Subcutaneous abdominal adipose tissue (tissue), 5 donors: ENCODE measurements around the gene CARMIL1.

Source experiments
- H3K27ac ChIP-seq: one replicate; pipeline ENCODE4 v1.7.0; 2013; ENCODE audit warnings: low read depth, mild to moderate bottlenecking, inconsistent platforms, low read length, moderate library complexity
- H3K27me3 ChIP-seq, 5 donors: one replicate each; pipeline ENCODE4 v1.7.0; 2013; ENCODE audit warnings: low read length in 5 of 5, inconsistent platforms in 1 of 5; ENCODE audit not compliant: control insufficient read depth in 5 of 5, insufficient read depth in 4 of 5
- H3K36me3 ChIP-seq, 5 donors: one replicate each; pipeline ENCODE4 v1.7.0; 2013; ENCODE audit warnings: low read length in 5 of 5; ENCODE audit not compliant: control insufficient read depth in 5 of 5, insufficient read depth in 5 of 5
- H3K4me1 ChIP-seq, 5 donors: one replicate each; pipeline ENCODE4 v1.7.0; 2013; ENCODE audit warnings: low read length in 5 of 5, mild to moderate bottlenecking in 3 of 5, moderate library complexity in 1 of 5; ENCODE audit not compliant: control insufficient read depth in 5 of 5, insufficient read depth in 5 of 5
- H3K4me3 ChIP-seq, 5 donors: one replicate each; pipeline ENCODE4 v1.7.0; 2013; ENCODE audit warnings: low read length in 5 of 5, low read depth in 1 of 5
- H3K9ac ChIP-seq, 5 donors: one replicate each; pipeline ENCODE4 v1.7.0; 2013; ENCODE audit warnings: low read length in 5 of 5, mild to moderate bottlenecking in 4 of 5, moderate library complexity in 3 of 5
- H3K9me3 ChIP-seq, 5 donors: one replicate each; pipeline ENCODE4 v1.7.0; 2013; ENCODE audit warnings: low read length in 5 of 5; ENCODE audit not compliant: control insufficient read depth in 5 of 5
- donor health status: healthy.
- donor health status: healthy.
- donor health status: healthy.
- donor health status: healthy.
- donor health status: healthy.

Gene CARMIL1

GRCh38 chr6:25612666-25613065 lies 333.5 kb downstream of the CARMIL1 start:
- no peak overlapping the region for H3K4me3 ChIP-seq
- H3K9me3 ChIP-seq, result no peaks in the 10 kb centered on the region
- no peaks in the 10 kb centered on the region for H3K27me3 ChIP-seq
- peaks cover 0 to 8% (median 0%) of the 10 kb centered on the region in 5 donors for H3K36me3 ChIP-seq
- peaks cover 0 to 1% (median 0%) of the 10 kb centered on the region in 5 donors for H3K4me1 ChIP-seq
- H3K9ac ChIP-seq, result no peak overlapping the region
- H3K27ac ChIP-seq, result no peak overlapping the region

- Histone ChIP-seq H3K4me1 (no peaks in the 10 kb centered on the region), H3K36me3 (peaks cover 0 to 8% (median 0%) of the 10 kb centered on the region in 5 donors), H3K9me3 (no peaks in the 10 kb centered on the region), H3K9ac (no peak overlapping the region), H3K4me3 (no peak overlapping the region), H3K27me3 (no peaks in the 10 kb centered on the region), H3K27ac (no peak overlapping the region)
Measured at GRCh38 chr6:25613415-25613814, 334.2 kb downstream of the CARMIL1 start.

- H3K9me3 ChIP-seq, result no peaks in the 10 kb centered on the region
- no peak overlapping the region for H3K9ac ChIP-seq
- H3K27me3 ChIP-seq, result no peaks in the 10 kb centered on the region
- H3K27ac ChIP-seq, result no peak overlapping the region
- peaks cover 0 to 8% (median 0%) of the 10 kb centered on the region in 5 donors for H3K36me3 ChIP-seq
- H3K4me1 ChIP-seq, result no peaks in the 10 kb centered on the region
- no peak overlapping the region for H3K4me3 ChIP-seq
Measured at GRCh38 chr6:25614052-25614451, 334.9 kb downstream of the CARMIL1 start.

- no peaks in the 10 kb centered on the region for H3K9me3 ChIP-seq
Measured at GRCh38 chr6:25615471-25615870, 336.3 kb downstream of the CARMIL1 start.

GRCh38 chr6:25617997-25618396 lies 338.8 kb downstream of the CARMIL1 start:
- H3K36me3 ChIP-seq, result peaks cover 0 to 5% (median 0%) of the 10 kb centered on the region in 5 donors
- H3K27ac ChIP-seq, result no peak overlapping the region
- H3K4me1 ChIP-seq, result no peaks in the 10 kb centered on the region
- H3K27me3 ChIP-seq, result no peaks in the 10 kb centered on the region
- no peaks in the 10 kb centered on the region for H3K9me3 ChIP-seq
- H3K4me3 ChIP-seq, result no peak overlapping the region
- H3K9ac ChIP-seq, result no peak overlapping the region

More at GRCh38 chr6:25615471-25615870, 336.3 kb downstream of the CARMIL1 start:
- no peak overlapping the region for H3K27ac ChIP-seq
- H3K36me3 ChIP-seq, result peaks cover 0 to 8% (median 0%) of the 10 kb centered on the region in 5 donors
- no peak overlapping the region for H3K9ac ChIP-seq
- no peaks in the 10 kb centered on the region for H3K27me3 ChIP-seq
- H3K4me1 ChIP-seq, result no peaks in the 10 kb centered on the region
- no peak overlapping the region for H3K4me3 ChIP-seq

GRCh38 chr6:25619217-25619616 lies 340.0 kb downstream of the CARMIL1 start:
- Histone ChIP-seq H3K27ac (no peak overlapping the region), H3K4me3 (no peak overlapping the region), H3K9ac (no peak overlapping the region), H3K36me3 (peaks cover 0 to 5% (median 0%) of the 10 kb centered on the region in 5 donors), H3K27me3 (no peaks in the 10 kb centered on the region), H3K9me3 (no peaks in the 10 kb centered on the region), H3K4me1 (no peaks in the 10 kb centered on the region)

- Histone ChIP-seq H3K36me3 (peaks cover 0 to 5% (median 0%) of the 10 kb centered on the region in 5 donors), H3K9me3 (no peaks in the 10 kb centered on the region), H3K4me1 (no peaks in the 10 kb centered on the region), H3K27me3 (no peaks in the 10 kb centered on the region), H3K27ac (no peak overlapping the region), H3K9ac (no peak overlapping the region), H3K4me3 (no peak overlapping the region)
Measured at GRCh38 chr6:25620391-25620790, 341.2 kb downstream of the CARMIL1 start.

GRCh38 chr6:25623065-25623464 lies 343.9 kb downstream of the CARMIL1 start:
- Histone ChIP-seq H3K4me1 (no peaks in the 10 kb centered on the region), H3K36me3 (peaks cover 0 to 3% (median 0%) of the 10 kb centered on the region in 5 donors), H3K4me3 (no peak overlapping the region), H3K9me3 (no peaks in the 10 kb centered on the region), H3K9ac (no peak overlapping the region), H3K27ac (no peak overlapping the region), H3K27me3 (peaks cover 0 to 2% (median 0%) of the 10 kb centered on the region in 5 donors)

GRCh38 chr6:25623879-25624278 lies 344.7 kb downstream of the CARMIL1 start:
- Histone ChIP-seq H3K9ac (no peak overlapping the region), H3K4me1 (peaks cover 0 to under 1% (median 0%) of the 10 kb centered on the region in 5 donors)

GRCh38 chr6:25627001-25627400 lies 347.8 kb downstream of the CARMIL1 start:
- no peak overlapping the region for H3K27ac ChIP-seq
- no peak overlapping the region for H3K4me3 ChIP-seq
- H3K27me3 ChIP-seq, result peaks cover 0 to 2% (median 0%) of the 10 kb centered on the region in 5 donors
- no peaks in the 10 kb centered on the region for H3K36me3 ChIP-seq
- H3K4me1 ChIP-seq, result peaks cover 0 to 3% (median 0%) of the 10 kb centered on the region in 5 donors
- H3K9me3 ChIP-seq, result no peaks in the 10 kb centered on the region
- H3K9ac ChIP-seq, result no peak overlapping the region

More at GRCh38 chr6:25623879-25624278, 344.7 kb downstream of the CARMIL1 start:
- no peak overlapping the region for H3K4me3 ChIP-seq
- peaks cover 0 to 2% (median 0%) of the 10 kb centered on the region in 5 donors for H3K27me3 ChIP-seq
- H3K9me3 ChIP-seq, result no peaks in the 10 kb centered on the region
- peaks cover 0 to 3% (median 0%) of the 10 kb centered on the region in 5 donors for H3K36me3 ChIP-seq
- H3K27ac ChIP-seq, result no peak overlapping the region
